Measurements from ENCODE around the gene BLVRA. TPM values are rescaled to one million over a fixed set of nuclear protein-coding genes. Genes with fewer than 3 reads are reported as not detected.

The BLVRA gene
- total RNA-seq, 1 experiment from 2014 or later = 40.7 TPM

- no peak overlapping the region for H4K8ac ChIP-seq (replicated peaks; ENCODE audit: insufficient read length, low read depth, low read length)
- H3K4ac ChIP-seq (ENCODE audit: low read depth, low read length) = no peak overlapping the region
Measured at GRCh38 chr7:43754596-43754995, 3.9 kb upstream of the BLVRA start.

More at GRCh38 chr7:43754596-43754995, 3.9 kb upstream of the BLVRA start:
- Histone ChIP-seq H3K23ac (ENCODE audit: insufficient read length, low read depth, low read length) (no peak overlapping the region), H4K5ac (ENCODE audit: insufficient read length, low read depth, low read length) (no peak overlapping the region), H2BK5ac (ENCODE audit: insufficient read length, low read length) (no peak overlapping the region), H3K4me2 (ENCODE audit: insufficient read depth, insufficient read length, low read length) (no peak overlapping the region), H3K9ac (ENCODE audit: extremely low read depth, insufficient read length, low read length) (no peak overlapping the region), H2AFZ (ENCODE audit: low read length) (no peak overlapping the region), H3K79me2 (ENCODE audit: insufficient read depth, low read length) (no peaks in the 10 kb centered on the region), H4K20me1 (ENCODE audit: control insufficient read depth, insufficient read depth, insufficient read length) (no peaks in the 10 kb centered on the region), H3K14ac (ENCODE audit: insufficient read depth, low read length) (no peak overlapping the region), H4K91ac (ENCODE audit: insufficient read length, low read depth, low read length) (no peak overlapping the region), H2BK20ac (ENCODE audit: low read depth, low read length, poor library complexity, severe bottlenecking) (no peak overlapping the region), H3K56ac (ENCODE audit: insufficient read length, low read depth, low read length) (no peak overlapping the region), H3K79me1 (ENCODE audit: insufficient read depth, low read depth, low read length, poor library complexity, severe bottlenecking) (no peaks in the 10 kb centered on the region), H3K4me1 (ENCODE audit: insufficient read depth, low read length) (peaks cover 2% of the 10 kb centered on the region; the same call in 1 of the 2 replicates), H2BK15ac (ENCODE audit: low read depth, low read length) (no peak overlapping the region), H3K27ac (ENCODE audit: insufficient read length, low read depth, low read length) (no peak overlapping the region), H3T11ph (ENCODE audit: low read length) (no peak overlapping the region), H3K18ac (ENCODE audit: insufficient read length, low read depth, low read length) (no peak overlapping the region), H2BK12ac (ENCODE audit: insufficient read length, low read depth, low read length) (no peak overlapping the region), H2BK120ac (ENCODE audit: low read depth, low read length, poor library complexity, severe bottlenecking) (no peak overlapping the region), H3K23me2 (ENCODE audit: insufficient read length, low read depth, low read length, poor library complexity, severe bottlenecking) (peaks cover 7% of the 10 kb centered on the region), H3K27me3 (ENCODE audit: insufficient read depth, low read length) (peaks cover 5% of the 10 kb centered on the region; the same call in 1 of the 2 replicates), H3K9me3 (ENCODE audit: control insufficient read depth, low read depth, low read length) (no peaks in the 10 kb centered on the region), H2AK5ac (ENCODE audit: insufficient read length, low read length) (no peak overlapping the region)
- H3K9me3 Mint-ChIP-seq = no peaks in the 10 kb centered on the region
- DNase-seq = no peak
- peaks cover 30% of the 10 kb centered on the region for H3K27me3 Mint-ChIP-seq (ENCODE audit: low read depth)
- no CpG with 5 or more reads among the region's 4 CpGs for WGBS (ENCODE audit: extremely low coverage, insufficient read length, low lambda C conversion rate)
- no peak overlapping the region for H3K4me3 Mint-ChIP-seq
- H3K36me3 Mint-ChIP-seq (ENCODE audit: insufficient read depth in 1 of 3, low read depth in 3 of 3) = no peaks in the 10 kb centered on the region
- peaks cover 21 to 24% of the 10 kb centered on the region in 2 experiments for H3K4me1 Mint-ChIP-seq
- TF ChIP-seq CTCF (conservative IDR thresholded peaks at IDR 0.05) = no peak
- no peak overlapping the region; a peak in 1 of 7 replicates for H3K27ac Mint-ChIP-seq

All from H9 (cell line).